ENCODE results near the gene BHLHE40. TPM values are rescaled to one million over a fixed set of nuclear protein-coding genes. Genes with fewer than 3 reads are reported as not detected.

BHLHE40 gene
- total and polyA plus RNA-seq, 2 of the 8 experiments (the other 6 are each of a cell fraction or from before 2014, with no cell fraction given) = 1.5 to 2.2 TPM

DNA sequence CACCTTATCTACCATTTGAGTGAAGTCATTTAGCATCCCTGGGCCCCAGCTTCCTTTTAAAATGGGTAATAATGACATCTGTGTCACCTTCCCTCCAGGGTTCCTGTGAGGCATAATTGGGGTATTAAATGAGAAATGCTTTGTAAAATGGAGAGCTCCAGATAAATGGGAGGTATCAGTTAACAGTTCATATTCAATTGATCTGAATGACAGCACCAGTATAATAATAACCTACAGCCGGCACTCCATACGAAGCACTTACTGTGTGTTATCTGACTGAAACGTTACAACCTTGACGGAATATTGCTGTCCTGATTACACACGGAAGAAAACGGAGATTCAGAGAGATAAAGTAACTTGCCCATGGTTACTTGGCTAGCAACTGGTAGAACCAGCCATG lies 53.6 kb downstream of the BHLHE40 start:
- H2BK120ac ChIP-seq (replicated peaks; ENCODE audit: low read depth, low read length) = no peak overlapping the region
- CTCF ChIA-PET (ENCODE audit: partially characterized antibody) = interaction anchor here (0.7 to 2.0 kb wide), 6 partner anchors 9 to 601 kb away, joined by 3 to 9 read pairs (median 4); no protein-coding TSS in a partner anchor

More for the DNA sequence above, 53.6 kb downstream of the BHLHE40 start:
- Histone ChIP-seq H3K9ac (replicated peaks in 1 of 4; ENCODE audit: extremely low read depth in 1 of 4, low read depth in 3 of 4, low read length in 3 of 4) (no peak overlapping the region), H3K4ac (replicated peaks; ENCODE audit: insufficient read length, low read depth, low read length) (no peak overlapping the region), H3K27me3 (replicated peaks in 1 of 4; ENCODE audit: control insufficient read depth in 3 of 4, extremely low read depth in 1 of 4, insufficient read depth in 3 of 4, low read length in 3 of 4) (no peaks in the 10 kb centered on the region), H3K14ac (ENCODE audit: insufficient read length) (no peak overlapping the region), H4K91ac (replicated peaks; ENCODE audit: insufficient read length, low read length) (no peak overlapping the region), H3K4me2 (ENCODE audit: insufficient read depth in 1 of 2, low read depth in 2 of 2, low read length in 2 of 2) (no peak overlapping the region), H3K9me3 (ENCODE audit: insufficient read depth in 2 of 2, low read depth in 1 of 2, low read length in 1 of 2) (no peaks in the 10 kb centered on the region), H2AFZ (ENCODE audit: low read length) (no peak overlapping the region), H2BK15ac (ENCODE audit: low read length) (no peak overlapping the region), H2BK20ac (ENCODE audit: low read length) (no peak overlapping the region), H3K18ac (ENCODE audit: extremely low read depth, low read length) (no peak overlapping the region), H4K5ac (ENCODE audit: insufficient read length, low read depth, low read length) (no peak overlapping the region), H3K4me1 (replicated peaks in 1 of 4; ENCODE audit: control insufficient read depth in 3 of 4, insufficient read depth in 4 of 4, low read length in 3 of 4) (no peaks in the 10 kb centered on the region), H3K36me3 (ENCODE audit: control insufficient read depth in 2 of 4, insufficient read depth in 4 of 4, low read length in 3 of 4) (no peaks in the 10 kb centered on the region), H3K27ac (ENCODE audit: low read depth, low read length) (no peak overlapping the region), H4K8ac (ENCODE audit: extremely low read depth, insufficient read depth, low read length) (no peak overlapping the region), H3K79me2 (ENCODE audit: control insufficient read depth in 1 of 2, insufficient read depth in 2 of 2, low read length in 2 of 2) (no peaks in the 10 kb centered on the region), H2AK5ac (ENCODE audit: low read depth, low read length) (no peak overlapping the region), H2BK12ac (ENCODE audit: low read depth, low read length) (no peak overlapping the region), H2BK5ac (ENCODE audit: low read depth, low read length) (no peak overlapping the region), H4K20me1 (replicated peaks in 1 of 2; ENCODE audit: control insufficient read depth in 1 of 2, insufficient read depth in 2 of 2, low read length in 2 of 2) (no peaks in the 10 kb centered on the region), H3K79me1 (ENCODE audit: low read depth, low read length) (no peaks in the 10 kb centered on the region), H3K23ac (ENCODE audit: insufficient read length) (no peak overlapping the region), H3K4me3 (ENCODE audit: extremely low read depth in 1 of 4, insufficient read depth in 2 of 4, low read depth in 3 of 4, low read length in 4 of 4) (no peak overlapping the region), H3K23me2 (ENCODE audit: low read depth, low read length) (no peaks in the 10 kb centered on the region; the same call in 1 of the 2 replicates), H3K56ac (replicated peaks; ENCODE audit: insufficient read length, low read depth, low read length) (no peak overlapping the region)
- TF ChIP-seq SIX5 (IDR thresholded peaks at IDR 0.05; ENCODE audit: low read depth, low read length) = no peak
- TF ChIP-seq EP300 (IDR thresholded peaks at IDR 0.05; ENCODE audit: borderline replicate concordance in 1 of 2, low read depth in 2 of 2, low read length in 2 of 2) = no peak
- no peak for TF ChIP-seq MAX (IDR thresholded peaks at IDR 0.05)
- no peak for TF ChIP-seq SAP30 (IDR thresholded peaks at IDR 0.05; ENCODE audit: insufficient read depth, insufficient replicate concordance, low read length)
- TF ChIP-seq FOSL1 (IDR thresholded peaks at IDR 0.05; ENCODE audit: insufficient read depth, low read depth, low read length) = no peak
- no peak for TF ChIP-seq CTBP2 (IDR thresholded peaks at IDR 0.05; ENCODE audit: borderline replicate concordance, insufficient read depth, insufficient read length, low read length)
- no peak for FAIRE-seq
- DNase-seq (ENCODE audit: low read depth in 1 of 2, low spot score in 2 of 2) = no peak
- 94% methylated on average over 6 of the region's 6 CpGs; no CpG with 5 or more reads in 1 of the 2 experiments for WGBS, 2 experiments (ENCODE audit: extremely low coverage in 1 of 2, insufficient coverage in 1 of 2, insufficient read length in 1 of 2, insufficient replicate concordance in 2 of 2, low coverage in 1 of 2, low lambda C conversion rate in 2 of 2, missing lambda C conversion rate in 1 of 2)
- POLR2A ChIA-PET (ENCODE audit: partially characterized antibody) = no interaction called here
